Peyer's patch (tissue), 4 donors: Measurements from ENCODE around the gene SSNA1. TPM values are rescaled to one million over a fixed set of nuclear protein-coding genes. Genes with fewer than 3 reads are reported as not detected.
A peak's percentile ranks its signal among the peaks of the same experiment; 100 is the strongest.

Experiments used
- DNase-seq, 3 donors: peaks; one replicate each; pipeline ENCODE4 v3.0.0-alpha.2; 2017 to 2019
- H3K27ac ChIP-seq, 4 donors: fragments of 200-600 bp; sonication (generic); one replicate each; pipeline ENCODE4 v1.5.1; 2016 to 2019
- H3K27me3 ChIP-seq, 2 donors: fragments of 200-600 bp; sonication (generic); one replicate each; pipeline ENCODE4 v1.5.1; 2019
- H3K36me3 ChIP-seq, 3 donors: fragments of 200-600 bp; sonication (generic); one replicate each; pipeline ENCODE4 v1.5.1; 2016 to 2019
- H3K4me1 ChIP-seq, 4 donors: fragments of 200-600 bp; sonication (generic); one replicate each; pipeline ENCODE4 v1.5.1; 2016 to 2019
- H3K4me3 ChIP-seq, 4 donors: fragments of 200-600 bp; sonication (generic); 1 replicate in 3 of 4; 2 replicates in 1 of 4; pipeline ENCODE4 v1.5.1; 2016 to 2019; ENCODE audit warnings: mild to moderate bottlenecking in 1 of 4
- H3K9me3 ChIP-seq, 4 donors: fragments of 200-600 bp; sonication (generic); one replicate each; pipeline ENCODE4 v1.5.1; 2016 to 2019; ENCODE audit warnings: mild to moderate bottlenecking in 1 of 4
- CTCF ChIP-seq, 6 experiments: fragments of 450-650 bp in 4 of 6; fragments of 200-600 bp in 2 of 6; sonication (generic) in 1 of 6; IDR thresholded peaks; one replicate each; pipeline ENCODE4 v1.5.1; 2017 to 2019; ENCODE audit warnings: antibody characterized with exemption in 6 of 6, mild to moderate bottlenecking in 3 of 6, moderate library complexity in 1 of 6
- POLR2A ChIP-seq, 2 donors: fragments of 450-650 bp; IDR thresholded peaks; one replicate each; pipeline ENCODE4 v1.5.1; 2017; ENCODE audit warnings: antibody characterized with exemption in 2 of 2, mild to moderate bottlenecking in 2 of 2, moderate library complexity in 2 of 2
- total RNA-seq, 4 donors: library from RNA; depleted of rRNA; stranded (reverse); fragments of >200 nt; gene quantifications; one replicate each; pipeline ENCODE4 v1.1.0, GENCODE V29; 2016

SSNA1 gene
- total RNA-seq, 4 donors from 2014 or later = 58.6 to 82.0 (median 71.6) TPM

GRCh38 chr9:137167747-137168572 is 20.5 kb upstream of the SSNA1 start:
- peak in 2 of 3 donors; percentile 66 to 84 for DNase-seq
- no peak overlapping the region for H3K27ac ChIP-seq
- H3K27me3 ChIP-seq = peaks cover 0 to 75% of the 10 kb centered on the region in 2 donors
- TF ChIP-seq POLR2A (IDR thresholded peaks at IDR 0.05) = no peak
- TF ChIP-seq CTCF (IDR thresholded peaks at IDR 0.05) = no peak
- H3K9me3 ChIP-seq = peaks cover 0 to 3% (median 0%) of the 10 kb centered on the region in 4 donors
- H3K4me3 ChIP-seq = peak overlapping the region; percentile 2 to 58 (median 48)
- H3K36me3 ChIP-seq = no peaks in the 10 kb centered on the region
- H3K4me1 ChIP-seq = peaks cover 6 to 40% (median 20%) of the 10 kb centered on the region in 4 donors

- peak overlapping the region in 1 of 4 donors; percentile 35 for H3K27ac ChIP-seq
- peaks cover 6 to 34% (median 18%) of the 10 kb centered on the region in 4 donors for H3K4me1 ChIP-seq
- H3K4me3 ChIP-seq = peak overlapping the region; percentile 2 to 58 (median 48)
- peaks cover 0 to 70% of the 10 kb centered on the region in 2 donors for H3K27me3 ChIP-seq
- H3K9me3 ChIP-seq = peaks cover 0 to 3% (median 0%) of the 10 kb centered on the region in 4 donors
- no peaks in the 10 kb centered on the region for H3K36me3 ChIP-seq
- DNase-seq = peak in 1 of 3 donors; percentile 63
- no peak for TF ChIP-seq CTCF (IDR thresholded peaks at IDR 0.05)
- no peak for TF ChIP-seq POLR2A (IDR thresholded peaks at IDR 0.05)
Observed at GRCh38 chr9:137168573-137168903, 19.9 kb upstream of the SSNA1 start.

GRCh38 chr9:137168904-137169856 is 19.3 kb upstream of the SSNA1 start:
- H3K4me3 ChIP-seq = peak overlapping the region; percentile 8 to 58 (median 48)
- peak overlapping the region in 2 of 4 donors; percentile 14 to 35 for H3K27ac ChIP-seq
- H3K9me3 ChIP-seq = peaks cover 0 to 3% (median 0%) of the 10 kb centered on the region in 4 donors
- TF ChIP-seq CTCF (IDR thresholded peaks at IDR 0.05) = peak in 1 of 6 experiments; percentile 15
- no peak for TF ChIP-seq POLR2A (IDR thresholded peaks at IDR 0.05)
- peaks cover 6 to 33% (median 18%) of the 10 kb centered on the region in 4 donors for H3K4me1 ChIP-seq
- peak in 1 of 3 donors; percentile 74 for DNase-seq
- H3K36me3 ChIP-seq = no peaks in the 10 kb centered on the region
- peaks cover 0 to 65% of the 10 kb centered on the region in 2 donors for H3K27me3 ChIP-seq

- peaks cover 0 to 59% of the 10 kb centered on the region in 2 donors for H3K27me3 ChIP-seq
- peaks cover 0 to 3% (median 0%) of the 10 kb centered on the region in 4 donors for H3K9me3 ChIP-seq
- no peak for TF ChIP-seq POLR2A (IDR thresholded peaks at IDR 0.05)
- no peak for TF ChIP-seq CTCF (IDR thresholded peaks at IDR 0.05)
- H3K4me1 ChIP-seq = peaks cover 6 to 35% (median 18%) of the 10 kb centered on the region in 4 donors
- peak within 1 kb of the TSS in 2 of 4 donors; percentile 14 to 35 for H3K27ac ChIP-seq
- peak in 1 of 3 donors; percentile 74 for DNase-seq
- no peaks in the 10 kb centered on the region for H3K36me3 ChIP-seq
- peak within 1 kb of the TSS; percentile 8 to 58 (median 48) for H3K4me3 ChIP-seq
Observed at GRCh38 chr9:137169896-137170358, 18.5 kb upstream of the SSNA1 start, which contains the start of gene LRRC26. Gene LRRC26, minus strand, starts transcription at chr9:137170051. Its CDS starts 108 bp downstream, at chr9:137169943.
